Measurements from ENCODE around the gene RMC1.

DNA sequence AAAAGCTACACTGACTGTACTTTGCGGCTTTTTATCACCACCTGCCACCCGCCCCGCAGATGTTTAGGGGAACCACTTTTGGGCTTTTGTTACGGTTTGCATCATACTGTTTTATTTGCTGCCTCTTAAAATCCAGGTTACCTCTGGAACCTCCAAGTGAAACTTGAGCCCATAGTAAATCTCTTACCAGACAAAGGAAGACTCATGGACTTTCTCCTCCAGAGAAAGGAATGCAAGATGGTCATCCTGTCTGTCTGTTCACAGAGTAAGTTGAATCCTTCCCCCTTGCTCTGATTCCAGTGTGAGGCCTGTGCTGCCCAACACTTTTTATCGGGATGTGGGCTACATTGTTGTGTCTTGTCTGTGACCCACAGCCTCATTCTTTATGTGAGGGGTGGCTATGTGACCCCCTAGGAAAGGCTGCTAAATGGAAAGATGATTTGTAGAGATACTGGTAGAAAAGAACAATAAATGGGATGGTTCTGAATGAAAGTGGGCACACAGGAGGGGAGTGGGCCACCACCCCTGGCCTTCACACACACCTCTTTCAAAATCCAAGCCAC is 23.3 kb downstream of the RMC1 start:
- TF ChIP-seq, protein P1, sequence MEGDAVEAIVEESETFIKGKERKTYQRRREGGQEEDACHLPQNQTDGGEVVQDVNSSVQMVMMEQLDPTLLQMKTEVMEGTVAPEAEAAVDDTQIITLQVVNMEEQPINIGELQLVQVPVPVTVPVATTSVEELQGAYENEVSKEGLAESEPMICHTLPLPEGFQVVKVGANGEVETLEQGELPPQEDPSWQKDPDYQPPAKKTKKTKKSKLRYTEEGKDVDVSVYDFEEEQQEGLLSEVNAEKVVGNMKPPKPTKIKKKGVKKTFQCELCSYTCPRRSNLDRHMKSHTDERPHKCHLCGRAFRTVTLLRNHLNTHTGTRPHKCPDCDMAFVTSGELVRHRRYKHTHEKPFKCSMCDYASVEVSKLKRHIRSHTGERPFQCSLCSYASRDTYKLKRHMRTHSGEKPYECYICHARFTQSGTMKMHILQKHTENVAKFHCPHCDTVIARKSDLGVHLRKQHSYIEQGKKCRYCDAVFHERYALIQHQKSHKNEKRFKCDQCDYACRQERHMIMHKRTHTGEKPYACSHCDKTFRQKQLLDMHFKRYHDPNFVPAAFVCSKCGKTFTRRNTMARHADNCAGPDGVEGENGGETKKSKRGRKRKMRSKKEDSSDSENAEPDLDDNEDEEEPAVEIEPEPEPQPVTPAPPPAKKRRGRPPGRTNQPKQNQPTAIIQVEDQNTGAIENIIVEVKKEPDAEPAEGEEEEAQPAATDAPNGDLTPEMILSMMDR (IDR thresholded peaks at IDR 0.05) = no peak
- no peak for TF ChIP-seq EZH2phosphoT487 (IDR thresholded peaks at IDR 0.05)
